HG02852 (cell line): ENCODE data around the gene VPS36.
"Not testable (repeated sequence)": the region's sequence is repeated elsewhere in the genome, so short reads cannot be mapped to it uniquely, and the experiment has no call there.

Experiments
- ATAC-seq: cut with Tn5 transposase; IDR thresholded peaks from one replicate; pipeline ENCODE4 v1.9.1; 2021; ENCODE audit warnings: mild to moderate bottlenecking, moderate library complexity; ENCODE audit not compliant: unreplicated experiment

VPS36 gene

DNA sequence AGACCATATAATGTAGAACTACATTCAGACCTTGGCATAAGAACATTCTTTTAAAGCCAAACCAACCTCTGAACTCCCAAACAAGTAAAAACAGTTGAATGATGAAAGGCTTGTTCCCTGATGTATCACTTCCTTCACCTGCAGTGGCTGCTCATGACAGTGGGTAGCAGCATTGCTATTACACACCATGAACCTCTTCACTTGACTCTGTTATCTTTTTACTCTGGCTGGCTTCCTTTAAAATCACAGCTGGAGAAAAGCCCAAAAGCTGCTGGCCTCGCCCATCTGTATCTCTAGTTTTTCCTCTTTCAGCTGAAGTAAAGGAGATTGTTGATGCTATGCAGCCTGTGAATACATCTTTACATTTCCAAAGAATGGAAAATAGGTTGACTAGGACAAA, 67.1 kb downstream of the VPS36 start:
- no peak for ATAC-seq

DNA sequence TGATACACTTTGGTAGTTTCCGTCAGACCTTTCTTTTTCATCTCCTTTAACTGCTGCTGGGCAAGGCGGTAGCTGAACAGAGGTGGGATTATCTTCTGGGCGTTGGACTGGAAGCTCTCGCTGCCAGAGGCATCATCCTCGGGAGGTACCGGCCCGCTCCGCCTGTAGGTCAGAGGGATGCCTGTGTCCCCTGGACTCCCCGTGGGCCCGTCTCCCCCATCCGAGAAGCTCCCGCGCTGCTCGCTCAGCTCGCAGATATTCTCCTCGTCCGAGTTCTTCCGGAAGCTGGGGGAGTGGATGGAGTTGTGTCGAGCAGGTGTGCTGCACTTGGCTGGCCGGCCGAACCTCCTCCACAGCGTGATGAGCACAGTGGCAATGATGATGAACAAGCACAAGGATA, 72.1 kb downstream of the VPS36 start:
- no peak for ATAC-seq

GRCh38 chr13:52377898-52378297, 72.5 kb downstream of the VPS36 start:
- no peak for ATAC-seq

DNA sequence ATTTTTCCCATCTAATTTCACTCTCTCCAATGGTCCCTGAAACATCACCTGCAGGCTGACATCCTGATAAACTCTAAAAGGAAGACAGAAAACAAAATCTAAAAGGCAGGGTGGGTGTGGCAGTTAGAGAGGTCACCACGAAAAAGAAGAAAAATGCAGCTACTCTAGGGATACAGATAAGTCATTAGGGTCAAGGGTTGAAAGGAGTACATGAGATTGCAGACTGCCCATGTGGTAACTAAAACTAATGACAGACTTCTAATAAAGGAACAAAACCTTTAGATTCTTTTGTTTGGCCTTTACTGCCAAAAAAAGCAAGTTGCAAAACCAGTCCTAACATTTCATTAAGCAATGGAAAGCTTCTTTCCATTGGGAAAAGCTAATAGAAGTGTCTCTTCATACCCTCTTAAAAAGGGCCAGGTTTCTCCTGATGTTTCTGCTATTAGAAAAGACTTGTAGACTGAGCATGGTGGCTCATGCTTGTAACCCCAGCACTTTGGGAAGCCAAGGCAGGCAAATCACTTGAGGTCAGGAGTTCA, 75.5 kb downstream of the VPS36 start:
- ATAC-seq, result no peak

DNA sequence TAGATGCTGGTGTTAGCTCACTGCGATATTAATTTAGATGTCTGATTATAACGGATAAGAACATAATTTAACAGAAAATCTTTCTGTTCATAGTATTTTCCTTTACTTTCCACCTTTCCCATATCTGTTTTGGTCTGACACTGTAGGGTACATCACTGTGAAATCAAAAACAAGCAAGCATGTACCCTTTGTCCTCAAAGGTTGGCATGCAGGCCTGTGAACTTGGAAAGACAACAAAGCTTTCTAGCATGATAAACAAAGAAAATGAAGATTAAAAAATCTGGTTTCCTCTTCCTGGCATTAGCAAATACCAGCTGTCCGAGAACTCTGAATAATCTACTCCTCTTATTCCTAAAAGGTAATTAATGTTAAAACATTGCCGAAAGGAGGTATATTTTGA, 76.0 kb downstream of the VPS36 start:
- no peak for ATAC-seq

- ATAC-seq, result not testable (repeated sequence)
These were observed 77.2 kb downstream of the VPS36 start for GRCh38 chr13:52373277-52373676.

GRCh38 chr13:52371736-52372247, 78.6 kb downstream of the VPS36 start:
- ATAC-seq, result no peak

GRCh38 chr13:52366291-52366690, 84.1 kb downstream of the VPS36 start:
- ATAC-seq, result no peak
